Calu3 (cell line): ENCODE measurements around the gene TNRC6A. TPM values are rescaled to one million over a fixed set of nuclear protein-coding genes. Genes with fewer than 3 reads are reported as not detected.

Experiments used
- BruUV-seq: library from RNA; stranded (reverse); fragments of 400-500 nt; replicated peaks from 2 replicates; lab custom pipeline; 2021; lab: Mats Ljungman, UMichigan
- CTCF ChIA-PET: fragments of 300-600 bp; sonication (Branson Sonifier 250); formaldehyde crosslinking; loops from one replicate; lab custom pipeline; 2022; ENCODE audit warnings: antibody characterized with exemption; lab: Charles Lee
- DNase-seq: peaks from one replicate; pipeline ENCODE4 v3.0.0; 2022
- H3K27ac Mint-ChIP-seq: one replicate; pipeline ENCODE4 v1.8.0; 2022; ENCODE audit warnings: mixed read lengths; ENCODE audit not compliant: unreplicated experiment
- H3K27me3 Mint-ChIP-seq: one replicate; pipeline ENCODE4 v1.8.0; 2022; ENCODE audit warnings: mixed read lengths; ENCODE audit not compliant: unreplicated experiment
- H3K36me3 Mint-ChIP-seq: one replicate; pipeline ENCODE4 v1.8.0; 2022; ENCODE audit warnings: mild to moderate bottlenecking, moderate library complexity, mixed read lengths; ENCODE audit not compliant: insufficient read depth, unreplicated experiment
- H3K4me1 Mint-ChIP-seq: one replicate; pipeline ENCODE4 v1.8.0; 2022; ENCODE audit warnings: mild to moderate bottlenecking, low read depth, mixed read lengths; ENCODE audit not compliant: unreplicated experiment
- H3K4me3 Mint-ChIP-seq: one replicate; pipeline ENCODE4 v1.8.0; 2022; ENCODE audit warnings: mild to moderate bottlenecking, low read depth, moderate library complexity, mixed read lengths; ENCODE audit not compliant: unreplicated experiment
- H3K9me3 Mint-ChIP-seq: one replicate; pipeline ENCODE4 v1.8.0; 2022; ENCODE audit warnings: low read depth, mixed read lengths; ENCODE audit not compliant: unreplicated experiment
- CTCF ChIP-seq: fragments of 200-600 bp; IDR thresholded peaks from one replicate; pipeline ENCODE4 v1.8.0; 2022; ENCODE audit warnings: antibody characterized with exemption; ENCODE audit not compliant: unreplicated experiment
- intact Hi-C: fragments of 100-400 bp; cut with micrococcal nuclease; formaldehyde crosslinking; loops from one replicate; pipeline ENCODE4 v1.10.0; 2022; ENCODE audit not compliant: unreplicated experiment
- total RNA-seq: library from RNA; stranded (reverse); gene quantifications from 2 replicates; pipeline ENCODE4 v1.2.3, GENCODE V29; 2022

TNRC6A gene
- total RNA-seq, 1 experiment from 2014 or later: 60.1 TPM

DNA sequence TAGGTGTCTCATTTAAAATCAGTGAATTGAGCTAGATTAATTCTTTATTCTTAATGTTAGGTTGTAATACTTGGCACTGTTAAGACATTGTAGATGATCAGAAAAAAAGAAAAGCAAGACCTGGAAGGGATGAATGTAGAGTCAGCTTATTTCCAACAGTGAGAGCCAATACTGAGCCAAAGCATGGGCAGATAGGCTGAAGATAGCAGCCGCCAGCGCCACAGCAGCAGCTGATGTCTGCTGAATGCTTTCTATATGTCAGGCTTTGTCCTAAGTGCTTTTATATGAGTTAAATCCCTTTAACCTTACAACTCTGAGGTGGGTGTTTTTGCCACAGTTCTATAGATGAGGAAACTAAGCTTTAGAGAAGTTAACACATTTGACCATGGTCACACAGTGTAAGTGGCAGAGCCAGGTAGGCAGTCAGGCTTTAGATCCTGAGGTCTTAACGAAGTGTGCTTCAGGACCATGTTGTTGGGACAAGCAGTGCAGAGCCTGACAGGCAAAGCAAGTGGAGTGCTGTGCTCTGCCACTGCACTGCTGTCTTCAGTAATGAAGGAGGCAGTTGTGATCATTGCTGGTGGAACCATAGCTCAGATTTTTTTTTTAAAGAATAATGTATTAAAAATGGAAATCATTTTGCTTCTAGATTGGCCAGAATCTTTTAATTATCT is 25.9 kb downstream of the TNRC6A start:
- CTCF ChIA-PET: interaction anchor here (0.6 kb wide), 1 partner anchor 13 kb away, joined by 5 read pairs; no protein-coding TSS in a partner anchor
- Mint-ChIP-seq H3K4me3 (no peak overlapping the region), H3K27ac (no peak overlapping the region), H3K9me3 (no peaks in the 10 kb centered on the region), H3K4me1 (no peaks in the 10 kb centered on the region), H3K27me3 (no peaks in the 10 kb centered on the region), H3K36me3 (no peaks in the 10 kb centered on the region)
- TF ChIP-seq CTCF: no peak
- no peak for DNase-seq
- BruUV-seq: no TSS peak
- intact Hi-C loops: loop anchor here (5.0 kb wide), 1 partner anchor 173 kb away; no protein-coding TSS in a partner anchor

DNA sequence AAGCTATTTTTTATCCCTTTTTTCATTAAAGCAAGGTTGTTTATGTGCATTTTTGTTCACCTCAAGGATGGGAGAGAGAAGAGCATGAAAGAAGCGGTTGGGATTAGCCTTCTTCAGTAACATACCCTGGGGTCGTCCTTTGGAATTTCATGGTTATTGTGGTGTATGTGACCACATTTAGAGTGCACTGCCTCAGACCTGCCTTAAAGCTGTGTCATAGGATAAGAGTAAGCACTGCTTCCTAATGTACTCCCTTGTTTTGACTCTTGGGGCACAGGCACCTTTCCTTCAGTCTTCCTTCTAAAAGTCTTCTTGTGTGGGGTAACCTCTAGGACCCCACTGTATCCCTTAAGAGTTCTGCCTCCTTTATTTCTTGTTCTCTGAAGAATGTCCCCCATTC is 28.9 kb downstream of the TNRC6A start:
- CTCF ChIA-PET: interaction anchor here (0.6 kb wide), 1 partner anchor 50 kb away, joined by 4 read pairs; no protein-coding TSS in a partner anchor
- Mint-ChIP-seq H3K4me3 (no peak overlapping the region), H3K36me3 (peaks cover 5% of the 10 kb centered on the region), H3K4me1 (no peaks in the 10 kb centered on the region), H3K27me3 (no peaks in the 10 kb centered on the region), H3K27ac (no peak overlapping the region), H3K9me3 (no peaks in the 10 kb centered on the region)
- intact Hi-C loops: loop anchor here (5.0 kb wide), 1 partner anchor 176 kb away; no protein-coding TSS in a partner anchor
- BruUV-seq: no TSS peak
- no peak for DNase-seq
- TF ChIP-seq CTCF: no peak

DNA sequence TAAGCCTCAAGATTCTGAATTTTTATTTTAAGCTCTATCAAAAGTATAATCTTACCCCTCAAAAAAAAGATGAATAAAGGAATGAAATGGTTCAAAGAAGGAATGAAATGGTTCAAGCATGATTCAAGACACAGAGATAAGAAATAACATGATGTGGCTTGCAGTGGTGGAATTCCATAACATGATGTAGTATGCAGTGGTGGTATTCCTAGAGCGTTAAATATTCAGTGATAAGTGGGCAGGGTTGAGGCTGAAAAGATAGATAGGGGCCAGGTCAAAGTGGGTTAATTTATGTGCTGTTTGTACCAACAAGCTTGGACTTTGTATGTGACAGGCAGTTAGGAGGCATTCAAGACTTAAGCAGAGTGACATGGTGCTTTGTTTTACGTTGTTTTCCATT is 29.6 kb downstream of the TNRC6A start:
- intact Hi-C loops: loop anchor here (5.0 kb wide), 1 partner anchor 177 kb away; no protein-coding TSS in a partner anchor
- no peak for TF ChIP-seq CTCF
- H3K9me3 Mint-ChIP-seq: no peaks in the 10 kb centered on the region
- no peaks in the 10 kb centered on the region for H3K4me1 Mint-ChIP-seq
- H3K4me3 Mint-ChIP-seq: no peak overlapping the region
- H3K36me3 Mint-ChIP-seq: peaks cover 8% of the 10 kb centered on the region
- DNase-seq: no peak
- no peak overlapping the region for H3K27ac Mint-ChIP-seq
- BruUV-seq: no TSS peak
- CTCF ChIA-PET: no interaction called here
- no peaks in the 10 kb centered on the region for H3K27me3 Mint-ChIP-seq

GRCh38 chr16:24761526-24761925 is 32.1 kb downstream of the TNRC6A start:
- no peak overlapping the region for H3K4me3 Mint-ChIP-seq
- intact Hi-C loops: no loop called here

More at GRCh38 chr16:24761526-24761925, 32.1 kb downstream of the TNRC6A start:
- Mint-ChIP-seq H3K27me3 (no peaks in the 10 kb centered on the region), H3K9me3 (no peaks in the 10 kb centered on the region), H3K4me1 (no peaks in the 10 kb centered on the region), H3K27ac (no peak overlapping the region), H3K36me3 (peaks cover 13% of the 10 kb centered on the region)
- CTCF ChIA-PET: no interaction called here
- no peak for DNase-seq
- no peak for TF ChIP-seq CTCF
- no TSS peak for BruUV-seq
